HepG2 (cell line): ENCODE measurements around the gene MAP3K1. TPM values are rescaled to one million over a fixed set of nuclear protein-coding genes. Genes with fewer than 3 reads are reported as not detected.
A peak's percentile ranks its signal among the peaks of the same experiment; 100 is the strongest.

Source experiments
- ARNTL ChIP-seq: sonication (generic); formaldehyde crosslinking; IDR thresholded peaks from 2 replicates; pipeline ENCODE4 v1.4.0; 2020; ENCODE audit warnings: mild to moderate bottlenecking, missing genetic modification reagents
- ELF4 ChIP-seq: sonication (generic); formaldehyde crosslinking; IDR thresholded peaks from 2 replicates; pipeline ENCODE4 v1.5.0; 2020; ENCODE audit warnings: missing genetic modification reagents, mild to moderate bottlenecking, moderate library complexity, borderline replicate concordance
- EZH2 ChIP-seq: conservative IDR thresholded peaks from 2 replicates; pipeline ENCODE4 v1.6.1; 2012; ENCODE audit warnings: mild to moderate bottlenecking, low read depth, low read length, moderate library complexity
- MTA1 ChIP-seq: sonication (generic); formaldehyde crosslinking; IDR thresholded peaks from 2 replicates; pipeline ENCODE4 v1.4.0; 2020; ENCODE audit warnings: missing genetic modification reagents, mild to moderate bottlenecking, borderline replicate concordance
- RARG ChIP-seq: sonication (generic); formaldehyde crosslinking; IDR thresholded peaks from 2 replicates; pipeline ENCODE4 v1.4.0; 2020; ENCODE audit warnings: low read depth, mild to moderate bottlenecking, missing genetic modification reagents
- REL ChIP-seq: sonication (generic); formaldehyde crosslinking; conservative IDR thresholded peaks from 2 replicates; pipeline ENCODE4 v1.8.0; 2022; ENCODE audit warnings: mild to moderate bottlenecking, missing genetic modification reagents, moderate library complexity
- SP4 ChIP-seq: sonication (generic); formaldehyde crosslinking; IDR thresholded peaks from 2 replicates; pipeline ENCODE4 v1.8.1; 2023; ENCODE audit warnings: mild to moderate bottlenecking, missing genetic modification reagents
- ZNF33B ChIP-seq: sonication (generic); formaldehyde crosslinking; IDR thresholded peaks from 2 replicates; pipeline ENCODE4 v1.5.1; 2020; ENCODE audit warnings: mild to moderate bottlenecking, missing genetic modification reagents
- ZNF496 ChIP-seq: sonication (generic); formaldehyde crosslinking; IDR thresholded peaks from 2 replicates; pipeline ENCODE4 v1.8.1; 2023; ENCODE audit warnings: mild to moderate bottlenecking, moderate library complexity, missing genetic modification reagents; ENCODE audit not compliant: insufficient replicate concordance
- polyA plus RNA-seq, 8 experiments: library from polyadenylated mRNA; depleted of rRNA in 3 of 8; stranded (reverse) in 7 of 8; unstranded in 1 of 8; fragments of >200 nt; fragmentation: Illumina TruSeq in 4 of 8; extraction: Trizol in 4 of 8; gene quantifications; 2 replicates each; pipeline versions ENCODE4 v1.2.1 to v1.2.3, GENCODE V29; 2011 to 2016; ENCODE audit warnings: low read depth in 4 of 8, missing spikeins in 1 of 8, mixed read lengths in 1 of 8; ENCODE audit not compliant: insufficient read depth in 1 of 8
- total RNA-seq, 5 experiments: library from RNA; depleted of rRNA; stranded (reverse); fragments of >200 nt; fragmentation: Illumina TruSeq; extraction: Trizol; gene quantifications; 2 replicates each; pipeline ENCODE4 v1.2.3, GENCODE V29; 2016; ENCODE audit warnings: low read depth in 1 of 5
- TF ChIP-seq, protein P1 (sequence below): sonication (generic); formaldehyde crosslinking; IDR thresholded peaks from 2 replicates; pipeline ENCODE4 v1.5.0; 2020; ENCODE audit warnings: missing genetic modification reagents
- TF ChIP-seq, protein P2 (sequence below): sonication (generic); formaldehyde crosslinking; IDR thresholded peaks from 2 replicates; pipeline ENCODE4 v1.4.0; 2020; ENCODE audit warnings: missing genetic modification reagents, mild to moderate bottlenecking, borderline replicate concordance
- TF ChIP-seq, protein P3 (sequence below): IDR thresholded peaks from 2 replicates; pipeline ENCODE4 v1.4.0; 2020; ENCODE audit warnings: mild to moderate bottlenecking, missing genetic modification reagents
- TF ChIP-seq, protein P4 (sequence below): sonication (generic); formaldehyde crosslinking; IDR thresholded peaks from 2 replicates; pipeline ENCODE4 v1.5.0; 2020; ENCODE audit warnings: mild to moderate bottlenecking, missing genetic modification reagents
- TF ChIP-seq, protein P5 (sequence below): sonication (generic); formaldehyde crosslinking; IDR thresholded peaks from 2 replicates; pipeline ENCODE4 v1.8.1; 2023; ENCODE audit warnings: missing genetic modification reagents, inconsistent platforms, borderline replicate concordance

Gene MAP3K1
- total and polyA plus RNA-seq, 2 of the 13 experiments (the other 11 are each of a cell fraction or from before 2014, with no cell fraction given): 16.4 to 30.3 TPM

DNA sequence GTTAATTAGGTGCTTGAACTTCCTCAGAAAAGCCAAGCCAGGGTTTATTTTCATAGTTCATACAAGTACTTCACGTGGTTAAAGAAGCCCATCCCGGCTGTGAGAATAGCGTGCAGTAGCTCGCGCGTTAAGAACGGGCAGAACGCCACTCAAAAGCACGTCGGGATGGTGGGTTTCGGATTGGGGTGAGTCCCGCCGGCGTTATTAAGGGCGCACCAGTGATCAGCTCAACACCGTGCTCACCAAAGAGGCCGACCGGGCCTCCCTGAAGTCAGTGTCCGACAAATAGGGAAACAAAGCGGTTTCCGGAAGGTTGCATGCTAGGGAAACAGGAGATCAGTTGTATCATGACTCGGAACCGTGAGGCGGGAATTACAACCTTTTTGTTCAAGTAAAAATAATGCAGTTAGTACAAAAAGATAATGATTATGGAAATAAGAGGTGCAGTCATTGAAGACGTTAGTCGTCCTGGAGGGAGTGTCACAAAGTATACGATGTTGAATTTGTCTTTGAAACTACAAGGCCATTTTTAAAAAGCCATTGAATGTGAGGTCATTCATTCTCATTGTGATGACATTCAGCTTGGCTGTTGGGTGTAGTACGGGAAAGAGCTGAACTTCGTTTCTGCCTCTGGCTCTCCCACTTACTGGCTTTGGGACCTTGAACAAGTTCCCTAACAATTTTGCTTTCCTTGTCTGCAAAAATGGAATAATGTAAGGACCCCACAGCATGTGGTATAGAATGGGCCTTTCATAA, 95.0 kb downstream of the MAP3K1 start (continued):
- TF ChIP-seq, protein P1, sequence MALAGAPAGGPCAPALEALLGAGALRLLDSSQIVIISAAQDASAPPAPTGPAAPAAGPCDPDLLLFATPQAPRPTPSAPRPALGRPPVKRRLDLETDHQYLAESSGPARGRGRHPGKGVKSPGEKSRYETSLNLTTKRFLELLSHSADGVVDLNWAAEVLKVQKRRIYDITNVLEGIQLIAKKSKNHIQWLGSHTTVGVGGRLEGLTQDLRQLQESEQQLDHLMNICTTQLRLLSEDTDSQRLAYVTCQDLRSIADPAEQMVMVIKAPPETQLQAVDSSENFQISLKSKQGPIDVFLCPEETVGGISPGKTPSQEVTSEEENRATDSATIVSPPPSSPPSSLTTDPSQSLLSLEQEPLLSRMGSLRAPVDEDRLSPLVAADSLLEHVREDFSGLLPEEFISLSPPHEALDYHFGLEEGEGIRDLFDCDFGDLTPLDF (CRISPR knock-in tag): no peak
- TF ChIP-seq, protein P2, sequence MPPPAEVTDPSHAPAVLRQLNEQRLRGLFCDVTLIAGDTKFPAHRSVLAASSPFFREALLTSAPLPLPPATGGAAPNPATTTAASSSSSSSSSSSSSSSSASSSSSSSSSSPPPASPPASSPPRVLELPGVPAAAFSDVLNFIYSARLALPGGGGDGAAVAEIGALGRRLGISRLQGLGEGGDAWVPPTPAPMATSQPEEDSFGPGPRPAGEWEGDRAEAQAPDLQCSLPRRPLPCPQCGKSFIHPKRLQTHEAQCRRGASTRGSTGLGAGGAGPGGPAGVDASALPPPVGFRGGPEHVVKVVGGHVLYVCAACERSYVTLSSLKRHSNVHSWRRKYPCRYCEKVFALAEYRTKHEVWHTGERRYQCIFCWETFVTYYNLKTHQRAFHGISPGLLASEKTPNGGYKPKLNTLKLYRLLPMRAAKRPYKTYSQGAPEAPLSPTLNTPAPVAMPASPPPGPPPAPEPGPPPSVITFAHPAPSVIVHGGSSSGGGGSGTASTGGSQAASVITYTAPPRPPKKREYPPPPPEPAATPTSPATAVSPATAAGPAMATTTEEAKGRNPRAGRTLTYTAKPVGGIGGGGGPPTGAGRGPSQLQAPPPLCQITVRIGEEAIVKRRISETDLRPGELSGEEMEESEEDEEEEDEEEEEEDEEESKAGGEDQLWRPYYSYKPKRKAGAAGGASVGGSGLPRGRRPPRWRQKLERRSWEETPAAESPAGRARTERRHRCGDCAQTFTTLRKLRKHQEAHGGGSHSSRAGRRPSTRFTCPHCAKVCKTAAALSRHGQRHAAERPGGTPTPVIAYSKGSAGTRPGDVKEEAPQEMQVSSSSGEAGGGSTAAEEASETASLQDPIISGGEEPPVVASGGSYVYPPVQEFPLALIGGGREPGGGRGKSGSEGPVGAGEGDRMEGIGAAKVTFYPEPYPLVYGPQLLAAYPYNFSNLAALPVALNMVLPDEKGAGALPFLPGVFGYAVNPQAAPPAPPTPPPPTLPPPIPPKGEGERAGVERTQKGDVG (CRISPR knock-in tag): no peak
- TF ChIP-seq REL (CRISPR knock-in tag): no peak
- TF ChIP-seq, protein P3, sequence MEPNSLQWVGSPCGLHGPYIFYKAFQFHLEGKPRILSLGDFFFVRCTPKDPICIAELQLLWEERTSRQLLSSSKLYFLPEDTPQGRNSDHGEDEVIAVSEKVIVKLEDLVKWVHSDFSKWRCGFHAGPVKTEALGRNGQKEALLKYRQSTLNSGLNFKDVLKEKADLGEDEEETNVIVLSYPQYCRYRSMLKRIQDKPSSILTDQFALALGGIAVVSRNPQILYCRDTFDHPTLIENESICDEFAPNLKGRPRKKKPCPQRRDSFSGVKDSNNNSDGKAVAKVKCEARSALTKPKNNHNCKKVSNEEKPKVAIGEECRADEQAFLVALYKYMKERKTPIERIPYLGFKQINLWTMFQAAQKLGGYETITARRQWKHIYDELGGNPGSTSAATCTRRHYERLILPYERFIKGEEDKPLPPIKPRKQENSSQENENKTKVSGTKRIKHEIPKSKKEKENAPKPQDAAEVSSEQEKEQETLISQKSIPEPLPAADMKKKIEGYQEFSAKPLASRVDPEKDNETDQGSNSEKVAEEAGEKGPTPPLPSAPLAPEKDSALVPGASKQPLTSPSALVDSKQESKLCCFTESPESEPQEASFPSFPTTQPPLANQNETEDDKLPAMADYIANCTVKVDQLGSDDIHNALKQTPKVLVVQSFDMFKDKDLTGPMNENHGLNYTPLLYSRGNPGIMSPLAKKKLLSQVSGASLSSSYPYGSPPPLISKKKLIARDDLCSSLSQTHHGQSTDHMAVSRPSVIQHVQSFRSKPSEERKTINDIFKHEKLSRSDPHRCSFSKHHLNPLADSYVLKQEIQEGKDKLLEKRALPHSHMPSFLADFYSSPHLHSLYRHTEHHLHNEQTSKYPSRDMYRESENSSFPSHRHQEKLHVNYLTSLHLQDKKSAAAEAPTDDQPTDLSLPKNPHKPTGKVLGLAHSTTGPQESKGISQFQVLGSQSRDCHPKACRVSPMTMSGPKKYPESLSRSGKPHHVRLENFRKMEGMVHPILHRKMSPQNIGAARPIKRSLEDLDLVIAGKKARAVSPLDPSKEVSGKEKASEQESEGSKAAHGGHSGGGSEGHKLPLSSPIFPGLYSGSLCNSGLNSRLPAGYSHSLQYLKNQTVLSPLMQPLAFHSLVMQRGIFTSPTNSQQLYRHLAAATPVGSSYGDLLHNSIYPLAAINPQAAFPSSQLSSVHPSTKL (CRISPR knock-in tag): no peak
- TF ChIP-seq RARG: no peak
- no peak for TF ChIP-seq SP4 (CRISPR knock-in tag)
- TF ChIP-seq MTA1 (CRISPR knock-in tag): no peak
- TF ChIP-seq ARNTL (CRISPR knock-in tag): peak; percentile 36; the same call in 1 of the 2 replicates
- no peak for TF ChIP-seq ZNF496 (CRISPR knock-in tag)
- TF ChIP-seq, protein P4, sequence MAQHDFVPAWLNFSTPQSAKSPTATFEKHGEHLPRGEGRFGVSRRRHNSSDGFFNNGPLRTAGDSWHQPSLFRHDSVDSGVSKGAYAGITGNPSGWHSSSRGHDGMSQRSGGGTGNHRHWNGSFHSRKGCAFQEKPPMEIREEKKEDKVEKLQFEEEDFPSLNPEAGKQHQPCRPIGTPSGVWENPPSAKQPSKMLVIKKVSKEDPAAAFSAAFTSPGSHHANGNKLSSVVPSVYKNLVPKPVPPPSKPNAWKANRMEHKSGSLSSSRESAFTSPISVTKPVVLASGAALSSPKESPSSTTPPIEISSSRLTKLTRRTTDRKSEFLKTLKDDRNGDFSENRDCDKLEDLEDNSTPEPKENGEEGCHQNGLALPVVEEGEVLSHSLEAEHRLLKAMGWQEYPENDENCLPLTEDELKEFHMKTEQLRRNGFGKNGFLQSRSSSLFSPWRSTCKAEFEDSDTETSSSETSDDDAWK (CRISPR knock-in tag): no peak
- no peak for TF ChIP-seq EZH2
- TF ChIP-seq ELF4: no peak
- TF ChIP-seq ZNF33B (CRISPR knock-in tag): no peak
- TF ChIP-seq, protein P5, sequence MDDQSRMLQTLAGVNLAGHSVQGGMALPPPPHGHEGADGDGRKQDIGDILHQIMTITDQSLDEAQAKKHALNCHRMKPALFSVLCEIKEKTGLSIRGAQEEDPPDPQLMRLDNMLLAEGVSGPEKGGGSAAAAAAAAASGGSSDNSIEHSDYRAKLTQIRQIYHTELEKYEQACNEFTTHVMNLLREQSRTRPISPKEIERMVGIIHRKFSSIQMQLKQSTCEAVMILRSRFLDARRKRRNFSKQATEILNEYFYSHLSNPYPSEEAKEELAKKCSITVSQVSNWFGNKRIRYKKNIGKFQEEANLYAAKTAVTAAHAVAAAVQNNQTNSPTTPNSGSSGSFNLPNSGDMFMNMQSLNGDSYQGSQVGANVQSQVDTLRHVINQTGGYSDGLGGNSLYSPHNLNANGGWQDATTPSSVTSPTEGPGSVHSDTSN (CRISPR knock-in tag): no peak
